Measurements from ENCODE around the gene GADD45G.

DNA sequence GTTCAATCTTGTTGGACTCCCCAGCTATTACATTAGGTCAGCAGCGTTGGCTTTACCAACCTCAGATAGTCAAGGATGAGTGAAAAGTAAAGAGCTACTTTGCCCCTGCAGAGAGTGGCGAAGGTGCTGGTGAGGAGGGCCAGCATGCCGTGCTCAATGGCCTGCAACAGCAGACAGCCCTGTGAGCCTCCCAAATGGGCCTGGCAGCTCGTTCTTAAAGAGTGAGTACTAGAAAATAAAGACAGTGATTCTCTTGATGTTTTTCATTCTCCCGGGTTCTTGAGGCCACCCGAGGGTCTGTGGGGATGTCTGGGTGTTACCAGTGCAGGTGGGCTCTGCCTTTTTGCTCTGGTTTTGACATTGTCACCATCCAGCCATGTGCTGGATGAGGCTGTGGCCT is 16.2 kb downstream of the GADD45G start:
- no peak for TF ChIP-seq POLR2AphosphoS5 (IDR thresholded peaks at IDR 0.05; ENCODE audit: borderline replicate concordance, low read depth, low read length)
- TF ChIP-seq EZH2 (IDR thresholded peaks at IDR 0.05): no peak
- TF ChIP-seq FOXP2 (optimal IDR thresholded peaks at IDR 0.05; ENCODE audit: control extremely low read depth, extremely low read length, insufficient read depth): no peak
